PC-3 (cell line): ENCODE measurements around the gene BSN. TPM values are rescaled to one million over a fixed set of nuclear protein-coding genes. Genes with fewer than 3 reads are reported as not detected.

ENCODE experiments used
- ATAC-seq: fragments of 200-7000 bp; cut with Tn5 transposase; 2 replicates; pipeline ENCODE4 v1.9.1; 2020; ENCODE audit warnings: mild to moderate bottlenecking, moderate library complexity
- BruUV-seq: library from RNA; stranded (reverse); fragments of 400-500 nt; replicated peaks from 2 replicates; lab custom pipeline; 2021; lab: Mats Ljungman, UMichigan
- CTCF ChIA-PET: fragments of 300-600 bp; sonication (Branson Sonifier 250); formaldehyde crosslinking; loops from one replicate; lab custom pipeline; 2022; ENCODE audit warnings: antibody characterized with exemption; lab: Charles Lee
- POLR2A ChIA-PET: fragments of 300-600 bp; sonication (Branson Sonifier 250); formaldehyde crosslinking; loops from one replicate; lab custom pipeline; 2022; ENCODE audit warnings: antibody characterized with exemption; ENCODE audit not compliant: unreplicated experiment; lab: Charles Lee
- DNase-seq: peaks from one replicate; pipeline ENCODE4 v3.0.0-alpha.2; 2015
- H2AFZ ChIP-seq: fragments of 300-600 bp; sonication (generic); 2 replicates; pipeline ENCODE4 v1.6.0; 2016; ENCODE audit warnings: antibody characterized with exemption, low read length
- H3F3A ChIP-seq: fragments of 300-600 bp; sonication (generic); one replicate; pipeline ENCODE4 v1.6.0; 2017; ENCODE audit warnings: antibody characterized with exemption, low read length, control low read depth, mild to moderate bottlenecking; ENCODE audit not compliant: unreplicated experiment
- H3K27ac ChIP-seq: fragments of 300-600 bp; sonication (generic); 2 replicates; pipeline ENCODE4 v1.5.1; 2016; ENCODE audit warnings: mild to moderate bottlenecking, low read length
- H3K27me3 ChIP-seq: fragments of 300-600 bp; sonication (generic); 2 replicates; pipeline ENCODE4 v1.6.1; 2016; ENCODE audit warnings: low read length, mixed read lengths
- H3K36me3 ChIP-seq: fragments of 300-600 bp; sonication (generic); 2 replicates; pipeline ENCODE4 v1.6.1; 2016; ENCODE audit warnings: low read depth, mixed run types, low read length, mixed read lengths
- H3K4me1 ChIP-seq: fragments of 300-600 bp; sonication (generic); 2 replicates; pipeline ENCODE4 v1.5.1; 2016; ENCODE audit warnings: low read length; ENCODE audit not compliant: insufficient read depth
- H3K4me2 ChIP-seq: fragments of 300-600 bp; sonication (generic); 2 replicates; pipeline ENCODE4 v1.6.0; 2016; ENCODE audit warnings: low read length
- H3K4me3 ChIP-seq: fragments of 300-600 bp; sonication (generic); 2 replicates; pipeline ENCODE4 v1.5.1; 2016; ENCODE audit warnings: mild to moderate bottlenecking, low read length, mixed read lengths
- H3K79me2 ChIP-seq: fragments of 300-600 bp; sonication (generic); 2 replicates; pipeline ENCODE4 v1.6.1; 2017; ENCODE audit warnings: low read length, mixed read lengths
- H3K9ac ChIP-seq: fragments of 300-600 bp; sonication (generic); 2 replicates; pipeline ENCODE4 v1.6.0; 2016; ENCODE audit warnings: mild to moderate bottlenecking, low read length
- H3K9me2 ChIP-seq: fragments of 300-600 bp; sonication (generic); replicated peaks from 2 replicates; pipeline ENCODE4 v1.6.1; 2016; ENCODE audit warnings: mixed run types, low read length, mixed read lengths
- H3K9me3 ChIP-seq: fragments of 300-600 bp; sonication (generic); 2 replicates; pipeline ENCODE4 v1.6.1; 2016; ENCODE audit warnings: low read length, mixed read lengths
- H4K20me1 ChIP-seq: fragments of 300-600 bp; sonication (generic); 2 replicates; pipeline ENCODE4 v1.6.1; 2016; ENCODE audit warnings: low read length, mixed read lengths
- EZH2 ChIP-seq: fragments of 300-600 bp; sonication (generic); IDR thresholded peaks from one replicate; pipeline ENCODE4 v1.6.1; 2017; ENCODE audit warnings: antibody characterized with exemption, mild to moderate bottlenecking, low read length; ENCODE audit not compliant: unreplicated experiment
- EZH2phosphoT487 ChIP-seq: fragments of 300-600 bp; sonication (generic); IDR thresholded peaks from 2 replicates; pipeline ENCODE4 v1.6.1; 2018; ENCODE audit warnings: mild to moderate bottlenecking, antibody characterized with exemption, low read length, borderline replicate concordance
- intact Hi-C: fragments of 100-400 bp; cut with micrococcal nuclease; formaldehyde crosslinking; loops from 2 replicates; pipeline ENCODE4 v1.9.0; 2023
- total RNA-seq: library from RNA; depleted of rRNA; stranded (reverse); fragments of >200 nt; gene quantifications from 2 replicates; pipeline ENCODE4 v1.2.3, GENCODE V29; 2014
- TF ChIP-seq, protein P1 (sequence below): fragments of 300-600 bp; sonication (generic); conservative IDR thresholded peaks from 2 replicates; pipeline ENCODE4 v1.5.1; 2017; ENCODE audit warnings: antibody characterized with exemption, low read depth, mild to moderate bottlenecking, low read length

The BSN gene
- total RNA-seq, 1 experiment from 2014 or later = 0.80 TPM

DNA sequence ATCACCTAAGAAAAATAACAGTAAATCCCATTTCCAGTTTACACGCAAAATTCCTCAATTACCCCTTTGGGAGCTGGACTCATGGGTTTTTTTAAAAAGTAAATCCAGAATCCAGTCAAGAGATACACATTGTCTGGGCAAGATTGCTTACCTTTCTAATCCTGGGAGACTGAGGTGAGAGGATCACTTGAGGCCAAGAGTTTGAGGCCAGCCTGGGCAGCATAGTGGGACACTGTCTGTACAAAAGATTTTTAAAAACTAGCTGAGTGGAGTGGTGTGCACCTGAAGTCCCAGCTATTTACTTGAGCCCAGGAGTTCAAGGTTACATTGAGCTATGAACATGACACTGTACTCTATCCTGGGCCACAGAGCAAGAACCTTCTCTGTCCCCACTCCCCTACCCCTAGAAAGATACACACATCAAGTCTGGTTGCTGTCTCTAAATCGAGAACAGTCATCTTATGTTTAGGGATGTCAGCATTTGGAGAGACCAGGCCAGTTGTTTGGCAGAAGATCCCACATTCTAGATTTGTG, 45.2 kb upstream of the BSN start:
- no peak for ATAC-seq
- Histone ChIP-seq H3K9ac (no peak overlapping the region), H3K27ac (no peak overlapping the region), H3K9me2 (no peaks in the 10 kb centered on the region), H2AFZ (no peak overlapping the region), H4K20me1 (no peaks in the 10 kb centered on the region), H3K9me3 (no peaks in the 10 kb centered on the region), H3F3A (no peaks in the 10 kb centered on the region), H3K36me3 (peaks cover 21% of the 10 kb centered on the region), H3K4me2 (no peak overlapping the region), H3K4me1 (no peaks in the 10 kb centered on the region), H3K79me2 (peaks cover 13% of the 10 kb centered on the region; the same call in 1 of the 2 replicates), H3K4me3 (no peak overlapping the region), H3K27me3 (no peaks in the 10 kb centered on the region)
- ChIA-PET POLR2A (no interaction called here), CTCF (no interaction called here)
- DNase-seq = no peak
- TF ChIP-seq, protein P1, sequence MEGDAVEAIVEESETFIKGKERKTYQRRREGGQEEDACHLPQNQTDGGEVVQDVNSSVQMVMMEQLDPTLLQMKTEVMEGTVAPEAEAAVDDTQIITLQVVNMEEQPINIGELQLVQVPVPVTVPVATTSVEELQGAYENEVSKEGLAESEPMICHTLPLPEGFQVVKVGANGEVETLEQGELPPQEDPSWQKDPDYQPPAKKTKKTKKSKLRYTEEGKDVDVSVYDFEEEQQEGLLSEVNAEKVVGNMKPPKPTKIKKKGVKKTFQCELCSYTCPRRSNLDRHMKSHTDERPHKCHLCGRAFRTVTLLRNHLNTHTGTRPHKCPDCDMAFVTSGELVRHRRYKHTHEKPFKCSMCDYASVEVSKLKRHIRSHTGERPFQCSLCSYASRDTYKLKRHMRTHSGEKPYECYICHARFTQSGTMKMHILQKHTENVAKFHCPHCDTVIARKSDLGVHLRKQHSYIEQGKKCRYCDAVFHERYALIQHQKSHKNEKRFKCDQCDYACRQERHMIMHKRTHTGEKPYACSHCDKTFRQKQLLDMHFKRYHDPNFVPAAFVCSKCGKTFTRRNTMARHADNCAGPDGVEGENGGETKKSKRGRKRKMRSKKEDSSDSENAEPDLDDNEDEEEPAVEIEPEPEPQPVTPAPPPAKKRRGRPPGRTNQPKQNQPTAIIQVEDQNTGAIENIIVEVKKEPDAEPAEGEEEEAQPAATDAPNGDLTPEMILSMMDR = no peak
- no peak for TF ChIP-seq EZH2phosphoT487
- no peak for TF ChIP-seq EZH2
- BruUV-seq = no TSS peak
- intact Hi-C loops = no loop called here

DNA sequence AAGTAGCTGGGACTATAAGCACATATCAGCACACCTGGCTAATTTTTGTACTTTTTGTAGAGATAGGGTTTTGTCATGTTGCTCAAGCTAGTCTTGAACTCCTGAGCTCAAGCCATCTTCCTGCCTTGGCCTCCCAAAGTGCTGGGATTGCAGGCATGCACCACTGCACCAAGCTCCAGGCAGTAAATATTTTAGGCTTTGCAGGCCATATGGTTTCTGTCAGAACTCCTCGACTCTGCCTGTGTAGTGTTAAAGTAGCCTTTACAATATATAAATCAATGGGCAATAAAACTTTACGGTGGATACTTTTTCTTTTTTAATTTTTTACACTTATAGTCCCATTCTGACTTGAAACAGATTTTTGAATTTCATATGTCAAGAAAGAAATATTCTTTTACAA, 42.6 kb upstream of the BSN start:
- BruUV-seq = no TSS peak
- CTCF ChIA-PET = no interaction called here

More for the DNA sequence above, 42.6 kb upstream of the BSN start:
- H3K36me3 ChIP-seq = peaks cover 30% of the 10 kb centered on the region
- no peak for ATAC-seq
- H3K9me3 ChIP-seq = no peaks in the 10 kb centered on the region
- H3F3A ChIP-seq = no peaks in the 10 kb centered on the region
- no peak overlapping the region for H3K9ac ChIP-seq
- no peak overlapping the region for H3K4me2 ChIP-seq
- intact Hi-C loops = no loop called here
- no peaks in the 10 kb centered on the region for H3K9me2 ChIP-seq
- H3K79me2 ChIP-seq = peaks cover under 1% of the 10 kb centered on the region; the same call in 1 of the 2 replicates
- H3K27me3 ChIP-seq = no peaks in the 10 kb centered on the region
- TF ChIP-seq EZH2 (no peak), EZH2phosphoT487 (no peak)
- TF ChIP-seq, protein P1 = no peak
- POLR2A ChIA-PET = no interaction called here
- no peaks in the 10 kb centered on the region for H3K4me1 ChIP-seq
- DNase-seq = no peak
- no peak overlapping the region for H3K27ac ChIP-seq
- no peaks in the 10 kb centered on the region for H4K20me1 ChIP-seq
- no peak overlapping the region for H3K4me3 ChIP-seq
- no peak overlapping the region for H2AFZ ChIP-seq
